Chondrocyte (in vitro differentiated cells): ENCODE results near the gene USP12. TPM values are rescaled to one million over a fixed set of nuclear protein-coding genes. Genes with fewer than 3 reads are reported as not detected.

Experiments used
- DNase-seq: peaks from one replicate; pipeline ENCODE4 v3.0.0; 2021; ENCODE audit warnings: mixed read lengths, low spot score
- H3K27ac Mint-ChIP-seq: one replicate; pipeline ENCODE4 v1.8.0; 2021; ENCODE audit warnings: mild to moderate bottlenecking, moderate library complexity, mixed read lengths; ENCODE audit not compliant: unreplicated experiment
- H3K27me3 Mint-ChIP-seq: 2 replicates; pipeline ENCODE4 v1.8.0; 2021; ENCODE audit warnings: low read depth, mixed read lengths
- H3K36me3 Mint-ChIP-seq: 2 replicates; pipeline ENCODE4 v1.8.0; 2021; ENCODE audit warnings: low read depth, mixed read lengths
- H3K4me1 Mint-ChIP-seq: 2 replicates; pipeline ENCODE4 v1.8.0; 2021; ENCODE audit warnings: low read depth, mild to moderate bottlenecking, mixed read lengths
- H3K4me3 Mint-ChIP-seq: one replicate; pipeline ENCODE4 v1.8.0; 2021; ENCODE audit warnings: mild to moderate bottlenecking, moderate library complexity, mixed read lengths; ENCODE audit not compliant: unreplicated experiment
- H3K9me3 Mint-ChIP-seq: 2 replicates; pipeline ENCODE4 v1.8.0; 2021; ENCODE audit warnings: low read depth, mixed read lengths
- total RNA-seq: library from RNA; stranded (reverse); gene quantifications from 3 replicates; pipeline ENCODE4 v1.2.1, GENCODE V29; 2021
- TF ChIP-seq, protein P1 (sequence below): fragments of 200-600 bp; sonication (generic); IDR thresholded peaks from 2 replicates; pipeline ENCODE4 v1.5.0; 2021; ENCODE audit warnings: antibody characterized with exemption, mild to moderate bottlenecking, moderate library complexity

USP12 gene
- total RNA-seq, 1 donor from 2014 or later, result 23.2 TPM

DNA sequence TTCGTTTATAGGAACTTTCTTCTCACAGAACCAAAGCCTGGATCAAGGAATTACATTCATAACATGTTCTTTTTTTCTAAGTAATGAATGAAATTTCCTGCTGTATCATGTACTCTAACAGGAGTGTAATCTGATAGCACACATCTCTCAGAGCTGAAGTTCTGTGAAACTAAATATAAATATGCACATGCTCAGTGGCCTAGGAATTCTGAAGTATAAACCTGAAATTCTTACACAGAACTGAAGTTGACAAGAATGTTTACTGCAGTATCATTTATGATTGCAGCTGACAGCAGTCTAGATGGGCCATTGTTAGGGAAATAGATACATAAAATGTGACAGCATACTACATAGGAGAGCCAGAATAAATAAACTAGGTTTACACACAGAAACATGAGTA lies 54.5 kb downstream of the USP12 start:
- TF ChIP-seq, protein P1, sequence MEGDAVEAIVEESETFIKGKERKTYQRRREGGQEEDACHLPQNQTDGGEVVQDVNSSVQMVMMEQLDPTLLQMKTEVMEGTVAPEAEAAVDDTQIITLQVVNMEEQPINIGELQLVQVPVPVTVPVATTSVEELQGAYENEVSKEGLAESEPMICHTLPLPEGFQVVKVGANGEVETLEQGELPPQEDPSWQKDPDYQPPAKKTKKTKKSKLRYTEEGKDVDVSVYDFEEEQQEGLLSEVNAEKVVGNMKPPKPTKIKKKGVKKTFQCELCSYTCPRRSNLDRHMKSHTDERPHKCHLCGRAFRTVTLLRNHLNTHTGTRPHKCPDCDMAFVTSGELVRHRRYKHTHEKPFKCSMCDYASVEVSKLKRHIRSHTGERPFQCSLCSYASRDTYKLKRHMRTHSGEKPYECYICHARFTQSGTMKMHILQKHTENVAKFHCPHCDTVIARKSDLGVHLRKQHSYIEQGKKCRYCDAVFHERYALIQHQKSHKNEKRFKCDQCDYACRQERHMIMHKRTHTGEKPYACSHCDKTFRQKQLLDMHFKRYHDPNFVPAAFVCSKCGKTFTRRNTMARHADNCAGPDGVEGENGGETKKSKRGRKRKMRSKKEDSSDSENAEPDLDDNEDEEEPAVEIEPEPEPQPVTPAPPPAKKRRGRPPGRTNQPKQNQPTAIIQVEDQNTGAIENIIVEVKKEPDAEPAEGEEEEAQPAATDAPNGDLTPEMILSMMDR, result no peak
- Mint-ChIP-seq H3K27ac (peak overlapping the region; percentile 70), H3K9me3 (no peaks in the 10 kb centered on the region), H3K27me3 (no peaks in the 10 kb centered on the region), H3K36me3 (peaks cover 4% of the 10 kb centered on the region), H3K4me3 (no peak overlapping the region), H3K4me1 (peaks cover 56% of the 10 kb centered on the region)
- no peak for DNase-seq

DNA sequence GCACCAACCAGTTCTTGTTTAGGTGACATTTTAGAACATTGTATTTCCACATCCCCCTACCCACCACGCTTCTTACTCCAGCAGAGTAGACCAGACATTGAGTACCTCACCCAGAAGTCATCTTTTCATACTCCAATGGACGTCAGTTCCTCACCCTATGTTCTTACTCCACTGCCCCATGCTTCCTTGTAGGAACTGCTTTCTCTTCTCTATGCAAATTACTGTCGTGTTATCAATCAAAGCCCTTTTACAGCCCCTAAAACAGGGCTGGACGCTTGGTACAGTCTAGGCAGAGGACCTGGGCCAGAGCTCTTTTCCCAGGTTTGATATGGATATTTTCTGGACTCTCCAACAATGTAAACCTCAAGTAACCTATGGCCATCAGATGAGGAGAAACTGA lies 58.2 kb downstream of the USP12 start:
- Mint-ChIP-seq H3K4me1 (peaks cover 19% of the 10 kb centered on the region), H3K36me3 (peaks cover 4% of the 10 kb centered on the region), H3K27me3 (no peaks in the 10 kb centered on the region), H3K27ac (peak overlapping the region; percentile 36), H3K9me3 (no peaks in the 10 kb centered on the region), H3K4me3 (no peak overlapping the region)
- DNase-seq, result no peak
- TF ChIP-seq, protein P1, result no peak

DNA sequence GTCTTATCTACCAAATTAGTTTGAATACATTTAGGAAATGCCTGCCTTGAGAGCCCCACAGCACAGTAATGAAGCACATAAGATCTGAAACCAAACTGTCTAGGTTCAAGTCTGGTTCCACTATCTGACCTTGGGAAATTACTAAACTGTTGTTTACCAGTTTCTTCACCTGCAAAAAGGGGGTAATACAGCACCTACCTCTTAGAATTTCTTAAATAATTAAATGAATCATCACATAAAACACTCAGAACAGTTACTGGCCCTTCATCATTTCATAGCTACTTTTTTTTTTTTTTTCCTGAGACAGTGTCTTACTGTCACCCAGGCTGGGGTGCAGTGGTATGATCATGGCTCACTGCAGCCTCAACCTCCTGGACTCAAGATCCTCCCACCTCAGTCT lies 59.6 kb downstream of the USP12 start:
- H3K4me1 Mint-ChIP-seq, result peaks cover 5% of the 10 kb centered on the region
- TF ChIP-seq, protein P1, result no peak
- no peak overlapping the region for H3K27ac Mint-ChIP-seq
- no peak for DNase-seq
- no peaks in the 10 kb centered on the region for H3K9me3 Mint-ChIP-seq
- no peaks in the 10 kb centered on the region for H3K27me3 Mint-ChIP-seq
- H3K36me3 Mint-ChIP-seq, result peaks cover 4% of the 10 kb centered on the region
- H3K4me3 Mint-ChIP-seq, result no peak overlapping the region

DNA sequence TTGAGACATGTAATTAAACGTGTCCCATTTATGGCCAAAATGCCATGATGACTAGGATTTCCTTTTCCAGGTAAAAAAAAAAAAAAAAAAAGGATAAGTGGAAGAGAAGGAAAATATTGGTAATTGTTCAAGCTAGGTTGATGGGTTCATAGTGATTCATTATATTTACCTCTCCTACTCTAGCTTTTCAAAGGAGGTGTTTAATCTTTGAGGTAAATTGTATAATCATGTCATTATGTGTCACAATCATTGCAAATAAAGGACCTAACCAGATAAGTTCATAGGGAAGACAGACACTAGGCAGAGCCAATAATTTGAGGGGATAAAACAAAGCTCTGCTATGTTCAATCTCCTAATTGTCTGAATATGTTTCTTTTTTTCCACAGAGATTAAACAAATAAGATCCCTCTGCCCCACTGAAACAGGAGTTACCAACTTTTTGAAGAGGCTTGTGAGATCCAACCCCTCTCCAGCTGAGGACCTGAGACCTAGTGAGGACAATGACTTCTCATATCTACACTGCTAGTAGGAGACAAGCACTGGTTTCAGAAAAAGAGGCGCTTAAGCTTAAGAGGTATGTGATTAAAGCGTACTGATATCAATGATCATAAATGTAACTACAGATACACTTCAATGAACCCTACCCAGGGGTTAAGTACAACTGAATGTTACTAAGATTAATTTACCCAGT lies 61.4 kb downstream of the USP12 start:
- H3K36me3 Mint-ChIP-seq, result peaks cover 5% of the 10 kb centered on the region
- peaks cover 6% of the 10 kb centered on the region for H3K4me1 Mint-ChIP-seq
- no peak overlapping the region for H3K4me3 Mint-ChIP-seq
- no peaks in the 10 kb centered on the region for H3K9me3 Mint-ChIP-seq
- H3K27me3 Mint-ChIP-seq, result no peaks in the 10 kb centered on the region
- TF ChIP-seq, protein P1, result no peak
- no peak for DNase-seq
- no peak overlapping the region for H3K27ac Mint-ChIP-seq

DNA sequence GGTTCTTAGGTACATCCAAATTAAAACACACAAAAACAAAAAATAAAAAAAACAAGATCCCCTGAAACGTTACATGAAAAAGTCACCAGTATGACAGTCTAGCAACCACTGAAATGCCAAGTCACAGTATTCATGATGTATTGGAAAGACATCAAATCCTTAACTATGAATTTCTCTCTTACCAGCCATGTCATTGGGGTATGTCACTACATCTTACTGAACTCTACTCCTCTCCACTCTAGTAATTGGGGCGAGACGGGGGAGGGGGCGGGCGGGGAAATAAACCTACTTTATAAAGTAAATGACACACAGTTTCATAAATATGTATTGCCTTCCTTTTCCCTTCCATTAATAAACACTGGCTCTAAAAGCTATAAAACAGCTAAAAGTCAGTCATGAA lies 65.5 kb downstream of the USP12 start:
- no peak for DNase-seq
- Mint-ChIP-seq H3K27ac (no peak overlapping the region), H3K27me3 (no peaks in the 10 kb centered on the region), H3K9me3 (no peaks in the 10 kb centered on the region), H3K4me3 (no peak overlapping the region), H3K36me3 (peaks cover 8% of the 10 kb centered on the region), H3K4me1 (peaks cover 10% of the 10 kb centered on the region)
- TF ChIP-seq, protein P1, result no peak
